Fibroblast of mammary gland (primary cell): ENCODE measurements around the gene KLC1.

ENCODE experiments used
- DNase-seq: peaks from one replicate; pipeline ENCODE4 v3.0.0-alpha.2; 2010; ENCODE audit warnings: low read depth
- H3K4me3 ChIP-seq: 2 replicates; pipeline ENCODE4 v1.5.1; 2011; ENCODE audit warnings: low read depth, mild to moderate bottlenecking, low read length, moderate library complexity; ENCODE audit not compliant: control insufficient read depth
- CTCF ChIP-seq: conservative IDR thresholded peaks from 2 replicates; pipeline ENCODE4 v1.5.1; 2011; ENCODE audit warnings: low read depth, low read length, inconsistent platforms; ENCODE audit not compliant: control insufficient read depth, insufficient read depth

Gene KLC1

GRCh38 chr14:103702095-103702494, 73.1 kb downstream of the KLC1 start:
- no peak for DNase-seq
- no peak overlapping the region for H3K4me3 ChIP-seq
- TF ChIP-seq CTCF: no peak

GRCh38 chr14:103702497-103703432, 73.8 kb downstream of the KLC1 start:
- H3K4me3 ChIP-seq: no peak overlapping the region
- no peak for TF ChIP-seq CTCF
- no peak for DNase-seq

GRCh38 chr14:103703433-103704385, 74.7 kb downstream of the KLC1 start:
- H3K4me3 ChIP-seq: no peak overlapping the region
- DNase-seq: no peak
- no peak for TF ChIP-seq CTCF

- H3K4me3 ChIP-seq: no peak overlapping the region
- no peak for TF ChIP-seq CTCF
- DNase-seq: no peak
Measured at GRCh38 chr14:103704708-103705107, 75.7 kb downstream of the KLC1 start.

- DNase-seq: no peak
Measured at GRCh38 chr14:103705118-103705503, 76.1 kb downstream of the KLC1 start.

More at GRCh38 chr14:103705118-103705503, 76.1 kb downstream of the KLC1 start:
- no peak overlapping the region for H3K4me3 ChIP-seq
- no peak for TF ChIP-seq CTCF
